Measurements from ENCODE around the gene RAPGEF4. TPM values are rescaled to one million over a fixed set of nuclear protein-coding genes. Genes with fewer than 3 reads are reported as not detected.

The RAPGEF4 gene
- total and polyA plus RNA-seq, 2 of the 8 experiments (the other 6 are each of a cell fraction or from before 2014, with no cell fraction given), result 1.2 to 2.6 TPM

DNA sequence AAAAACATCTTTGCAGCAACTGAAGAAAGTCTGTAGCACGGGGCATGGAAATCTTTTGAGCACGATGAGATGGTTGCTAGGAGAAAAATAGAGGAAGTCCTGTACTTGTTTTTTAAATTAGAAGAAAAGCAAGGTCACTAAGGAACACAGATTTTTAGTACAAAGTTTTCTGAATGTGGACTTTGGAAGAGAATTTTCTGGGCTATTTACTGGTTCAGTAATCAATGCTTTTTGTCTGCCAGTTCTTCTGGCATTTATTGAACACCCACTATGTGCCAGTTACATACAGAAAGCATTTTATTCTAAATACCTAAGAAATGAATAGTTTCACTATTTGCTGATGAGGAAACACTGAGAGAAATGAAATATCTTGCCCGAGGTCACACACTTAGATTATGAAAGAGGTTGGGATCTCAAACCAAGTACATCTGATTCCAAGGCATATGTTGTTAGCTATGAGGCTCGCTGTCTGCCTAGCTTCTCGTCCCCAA is 324.4 kb downstream of the RAPGEF4 start:
- Histone ChIP-seq H4K8ac (ENCODE audit: extremely low read depth, insufficient read depth, low read length) (no peak overlapping the region), H3K4me2 (ENCODE audit: insufficient read depth in 1 of 2, low read depth in 2 of 2, low read length in 2 of 2) (no peak overlapping the region), H4K5ac (ENCODE audit: insufficient read length, low read depth, low read length) (no peak overlapping the region), H3K79me2 (ENCODE audit: control insufficient read depth in 1 of 2, insufficient read depth in 2 of 2, low read length in 2 of 2) (no peaks in the 10 kb centered on the region), H3K4ac (replicated peaks; ENCODE audit: insufficient read length, low read depth, low read length) (no peak overlapping the region), H2BK15ac (ENCODE audit: low read length) (no peak overlapping the region), H3K9me3 (ENCODE audit: insufficient read depth in 2 of 2, low read depth in 1 of 2, low read length in 1 of 2) (no peaks in the 10 kb centered on the region; a peak in 2 of 4 replicates), H2BK5ac (ENCODE audit: low read depth, low read length) (no peak overlapping the region), H4K91ac (replicated peaks; ENCODE audit: insufficient read length, low read length) (no peak overlapping the region), H3K4me1 (replicated peaks in 1 of 4; ENCODE audit: control insufficient read depth in 3 of 4, insufficient read depth in 4 of 4, low read length in 3 of 4) (0 out of 7 replicates have a peak, but pooled peaks cover 0 to 2% (median 0%) of the 10 kb centered on the region in 4 experiments), H2AFZ (ENCODE audit: low read length) (no peak overlapping the region), H3K27me3 (replicated peaks in 1 of 4; ENCODE audit: control insufficient read depth in 3 of 4, extremely low read depth in 1 of 4, insufficient read depth in 3 of 4, low read length in 3 of 4) (no peaks in the 10 kb centered on the region), H3K23ac (ENCODE audit: insufficient read length) (no peak overlapping the region), H3K9ac (replicated peaks in 1 of 4; ENCODE audit: extremely low read depth in 1 of 4, low read depth in 3 of 4, low read length in 3 of 4) (no peak overlapping the region), H3K18ac (ENCODE audit: extremely low read depth, low read length) (no peak overlapping the region), H4K20me1 (replicated peaks in 1 of 2; ENCODE audit: control insufficient read depth in 1 of 2, insufficient read depth in 2 of 2, low read length in 2 of 2) (no peaks in the 10 kb centered on the region), H3K23me2 (ENCODE audit: low read depth, low read length) (no peaks in the 10 kb centered on the region), H2BK120ac (replicated peaks; ENCODE audit: low read depth, low read length) (no peak overlapping the region), H3K4me3 (ENCODE audit: extremely low read depth in 1 of 4, insufficient read depth in 2 of 4, low read depth in 3 of 4, low read length in 4 of 4) (no peak overlapping the region), H3K14ac (ENCODE audit: insufficient read length) (no peak overlapping the region), H2BK20ac (ENCODE audit: low read length) (no peak overlapping the region), H3K27ac (ENCODE audit: low read depth, low read length) (no peak overlapping the region), H2BK12ac (ENCODE audit: low read depth, low read length) (no peak overlapping the region), H2AK5ac (ENCODE audit: low read depth, low read length) (no peak overlapping the region), H3K56ac (replicated peaks; ENCODE audit: insufficient read length, low read depth, low read length) (no peak overlapping the region), H3K79me1 (ENCODE audit: low read depth, low read length) (no peaks in the 10 kb centered on the region), H3K36me3 (ENCODE audit: control insufficient read depth in 2 of 4, insufficient read depth in 4 of 4, low read length in 3 of 4) (no peaks in the 10 kb centered on the region)
- TF ChIP-seq SIRT6 (IDR thresholded peaks at IDR 0.05; ENCODE audit: low read length), result no peak
- TF ChIP-seq ZNF274 (IDR thresholded peaks at IDR 0.05; ENCODE audit: borderline replicate concordance, extremely low read depth, low read length), result no peak
- ChIA-PET CTCF (ENCODE audit: partially characterized antibody) (no interaction called here), POLR2A (ENCODE audit: partially characterized antibody) (interaction anchor here (1.3 kb wide), 1 partner anchor 13 kb away, joined by 5 read pairs; no protein-coding TSS in a partner anchor)
- DNase-seq (ENCODE audit: low read depth in 1 of 2, low spot score in 2 of 2) (no peak), FAIRE-seq (no peak)
- 77% methylated on average over 5 of the region's 5 CpGs; no CpG with 5 or more reads in 1 of the 2 experiments for WGBS, 2 experiments (ENCODE audit: extremely low coverage in 1 of 2, insufficient coverage in 1 of 2, insufficient read length in 1 of 2, insufficient replicate concordance in 2 of 2, low coverage in 1 of 2, low lambda C conversion rate in 2 of 2, missing lambda C conversion rate in 1 of 2)

All from H1 (cell line).